PC-3 (cell line): ENCODE measurements around the gene PRSS3. TPM values are rescaled to one million over a fixed set of nuclear protein-coding genes. Genes with fewer than 3 reads are reported as not detected.

Source experiments
- ATAC-seq: fragments of 200-7000 bp; cut with Tn5 transposase; 2 replicates; pipeline ENCODE4 v1.9.1; 2020; ENCODE audit warnings: mild to moderate bottlenecking, moderate library complexity
- BruUV-seq: library from RNA; stranded (reverse); fragments of 400-500 nt; replicated peaks from 2 replicates; lab custom pipeline; 2021; lab: Mats Ljungman, UMichigan
- CTCF ChIA-PET: fragments of 300-600 bp; sonication (Branson Sonifier 250); formaldehyde crosslinking; loops from one replicate; lab custom pipeline; 2022; ENCODE audit warnings: antibody characterized with exemption; lab: Charles Lee
- POLR2A ChIA-PET: fragments of 300-600 bp; sonication (Branson Sonifier 250); formaldehyde crosslinking; loops from one replicate; lab custom pipeline; 2022; ENCODE audit warnings: antibody characterized with exemption; ENCODE audit not compliant: unreplicated experiment; lab: Charles Lee
- DNase-seq: peaks from one replicate; pipeline ENCODE4 v3.0.0-alpha.2; 2015
- H2AFZ ChIP-seq: fragments of 300-600 bp; sonication (generic); 2 replicates; pipeline ENCODE4 v1.6.0; 2016; ENCODE audit warnings: antibody characterized with exemption, low read length
- H3F3A ChIP-seq: fragments of 300-600 bp; sonication (generic); one replicate; pipeline ENCODE4 v1.6.0; 2017; ENCODE audit warnings: antibody characterized with exemption, low read length, control low read depth, mild to moderate bottlenecking; ENCODE audit not compliant: unreplicated experiment
- H3K27ac ChIP-seq: fragments of 300-600 bp; sonication (generic); 2 replicates; pipeline ENCODE4 v1.5.1; 2016; ENCODE audit warnings: mild to moderate bottlenecking, low read length
- H3K27me3 ChIP-seq: fragments of 300-600 bp; sonication (generic); 2 replicates; pipeline ENCODE4 v1.6.1; 2016; ENCODE audit warnings: low read length, mixed read lengths
- H3K36me3 ChIP-seq: fragments of 300-600 bp; sonication (generic); 2 replicates; pipeline ENCODE4 v1.6.1; 2016; ENCODE audit warnings: low read depth, mixed run types, low read length, mixed read lengths
- H3K4me1 ChIP-seq: fragments of 300-600 bp; sonication (generic); 2 replicates; pipeline ENCODE4 v1.5.1; 2016; ENCODE audit warnings: low read length; ENCODE audit not compliant: insufficient read depth
- H3K4me2 ChIP-seq: fragments of 300-600 bp; sonication (generic); 2 replicates; pipeline ENCODE4 v1.6.0; 2016; ENCODE audit warnings: low read length
- H3K4me3 ChIP-seq: fragments of 300-600 bp; sonication (generic); 2 replicates; pipeline ENCODE4 v1.5.1; 2016; ENCODE audit warnings: mild to moderate bottlenecking, low read length, mixed read lengths
- H3K79me2 ChIP-seq: fragments of 300-600 bp; sonication (generic); 2 replicates; pipeline ENCODE4 v1.6.1; 2017; ENCODE audit warnings: low read length, mixed read lengths
- H3K9ac ChIP-seq: fragments of 300-600 bp; sonication (generic); 2 replicates; pipeline ENCODE4 v1.6.0; 2016; ENCODE audit warnings: mild to moderate bottlenecking, low read length
- H3K9me2 ChIP-seq: fragments of 300-600 bp; sonication (generic); replicated peaks from 2 replicates; pipeline ENCODE4 v1.6.1; 2016; ENCODE audit warnings: mixed run types, low read length, mixed read lengths
- H3K9me3 ChIP-seq: fragments of 300-600 bp; sonication (generic); 2 replicates; pipeline ENCODE4 v1.6.1; 2016; ENCODE audit warnings: low read length, mixed read lengths
- H4K20me1 ChIP-seq: fragments of 300-600 bp; sonication (generic); 2 replicates; pipeline ENCODE4 v1.6.1; 2016; ENCODE audit warnings: low read length, mixed read lengths
- CTCF ChIP-seq: fragments of 300-600 bp; sonication (generic); conservative IDR thresholded peaks from 2 replicates; pipeline ENCODE4 v1.5.1; 2017; ENCODE audit warnings: antibody characterized with exemption, low read depth, mild to moderate bottlenecking, low read length
- EZH2 ChIP-seq: fragments of 300-600 bp; sonication (generic); IDR thresholded peaks from one replicate; pipeline ENCODE4 v1.6.1; 2017; ENCODE audit warnings: antibody characterized with exemption, mild to moderate bottlenecking, low read length; ENCODE audit not compliant: unreplicated experiment
- EZH2phosphoT487 ChIP-seq: fragments of 300-600 bp; sonication (generic); IDR thresholded peaks from 2 replicates; pipeline ENCODE4 v1.6.1; 2018; ENCODE audit warnings: mild to moderate bottlenecking, antibody characterized with exemption, low read length, borderline replicate concordance
- intact Hi-C: fragments of 100-400 bp; cut with micrococcal nuclease; formaldehyde crosslinking; loops from 2 replicates; pipeline ENCODE4 v1.9.0; 2023
- total RNA-seq: library from RNA; depleted of rRNA; stranded (reverse); fragments of >200 nt; gene quantifications from 2 replicates; pipeline ENCODE4 v1.2.3, GENCODE V29; 2014

PRSS3 gene
- total RNA-seq, 1 experiment from 2014 or later, result 225 TPM

- no peak for TF ChIP-seq EZH2phosphoT487
- TF ChIP-seq EZH2, result no peak
- TF ChIP-seq CTCF, result no peak
- peaks cover 5% of the 10 kb centered on the region for H3F3A ChIP-seq
- H3K4me1 ChIP-seq, result peaks cover 50% of the 10 kb centered on the region
- DNase-seq (no peak), ATAC-seq (no peak)
- H3K9me3 ChIP-seq, result no peaks in the 10 kb centered on the region
- BruUV-seq, result TSS peak; percentile 67
- no peak overlapping the region for H2AFZ ChIP-seq
- H3K27me3 ChIP-seq, result no peaks in the 10 kb centered on the region
- H3K4me2 ChIP-seq, result peak overlapping the region; percentile 76
- peaks cover 15% of the 10 kb centered on the region for H3K36me3 ChIP-seq
- intact Hi-C loops, result no loop called here
- CTCF ChIA-PET, result interaction anchor here (1.9 kb wide), 1 partner anchor 42 kb away, joined by 34 read pairs; no protein-coding TSS in a partner anchor
- H4K20me1 ChIP-seq, result no peaks in the 10 kb centered on the region
- no peak overlapping the region for H3K4me3 ChIP-seq
- no peaks in the 10 kb centered on the region for H3K9me2 ChIP-seq
- peak overlapping the region; percentile 87 for H3K27ac ChIP-seq
- peaks cover 72% of the 10 kb centered on the region for H3K79me2 ChIP-seq
- H3K9ac ChIP-seq, result peak overlapping the region; percentile 27; the same call in 1 of the 2 replicates
- POLR2A ChIA-PET, result interaction anchor here (0.6 kb wide), 1 partner anchor 18 kb away, joined by 4 read pairs; no protein-coding TSS in a partner anchor
These were observed 15.1 kb upstream of the PRSS3 start for GRCh38 chr9:33780276-33780675.

- DNase-seq (no peak), ATAC-seq (peak; percentile 14; the same call in 1 of the 2 replicates)
- CTCF ChIA-PET, result no interaction called here
- Histone ChIP-seq H3K79me2 (peaks cover 64% of the 10 kb centered on the region), H3K9me2 (no peaks in the 10 kb centered on the region), H3K4me3 (no peak overlapping the region), H3K9ac (no peak overlapping the region), H3F3A (peaks cover 2% of the 10 kb centered on the region), H4K20me1 (no peaks in the 10 kb centered on the region), H3K36me3 (peaks cover 14% of the 10 kb centered on the region), H3K27ac (peak overlapping the region; percentile 50), H2AFZ (no peak overlapping the region), H3K4me2 (peak overlapping the region; percentile 61), H3K9me3 (no peaks in the 10 kb centered on the region), H3K27me3 (no peaks in the 10 kb centered on the region), H3K4me1 (peaks cover 43% of the 10 kb centered on the region)
- POLR2A ChIA-PET, result no interaction called here
- TF ChIP-seq CTCF, result no peak
- no peak for TF ChIP-seq EZH2phosphoT487
- no peak for TF ChIP-seq EZH2
- intact Hi-C loops, result no loop called here
- BruUV-seq, result no TSS peak
These were observed 13.6 kb upstream of the PRSS3 start for GRCh38 chr9:33781736-33782135.

- no peak for TF ChIP-seq EZH2
- no peak for TF ChIP-seq CTCF
- H3K79me2 ChIP-seq, result peaks cover 59% of the 10 kb centered on the region
- peak overlapping the region; percentile 61 for H3K4me2 ChIP-seq
- no peaks in the 10 kb centered on the region for H4K20me1 ChIP-seq
- H3K9ac ChIP-seq, result no peak overlapping the region
- no peaks in the 10 kb centered on the region for H3K27me3 ChIP-seq
- no TSS peak for BruUV-seq
- H3K9me2 ChIP-seq, result no peaks in the 10 kb centered on the region
- H3K4me3 ChIP-seq, result no peak overlapping the region
- intact Hi-C loops, result no loop called here
- ATAC-seq, result peak; percentile 25
- DNase-seq, result peak; percentile 55
- peaks cover 19% of the 10 kb centered on the region for H3K36me3 ChIP-seq
- H2AFZ ChIP-seq, result no peak overlapping the region
- CTCF ChIA-PET, result no interaction called here
- peak overlapping the region; percentile 50 for H3K27ac ChIP-seq
- H3K4me1 ChIP-seq, result peaks cover 43% of the 10 kb centered on the region
- H3K9me3 ChIP-seq, result no peaks in the 10 kb centered on the region
- no peaks in the 10 kb centered on the region for H3F3A ChIP-seq
- POLR2A ChIA-PET, result no interaction called here
These were observed 12.8 kb upstream of the PRSS3 start for GRCh38 chr9:33782395-33783152.
